Small intestine (tissue), 7 donors: ENCODE data around the gene RGS16. TPM values are rescaled to one million over a fixed set of nuclear protein-coding genes. Genes with fewer than 3 reads are reported as not detected.
A peak's percentile ranks its signal among the peaks of the same experiment; 100 is the strongest.

Source experiments
- DNase-seq, 2 donors: peaks; one replicate each; pipeline versions ENCODE4 v3.0.0 to v3.0.0-alpha.2; 2013
- FAIRE-seq: peaks from 2 replicates; lab custom pipeline; 2012; peaks lifted over from hg19 to GRCh38; lab: Jason Lieb, UNC
- H3K27ac ChIP-seq, 3 donors: one replicate each; pipeline ENCODE4 v1.5.1; 2013; ENCODE audit warnings: low read length in 2 of 3, mild to moderate bottlenecking in 2 of 3, control low read depth in 1 of 3, inconsistent platforms in 1 of 3, low read depth in 1 of 3, moderate library complexity in 1 of 3
- H3K27me3 ChIP-seq, 3 donors: one replicate each; pipeline ENCODE4 v1.6.1; 2013; ENCODE audit warnings: low read length in 3 of 3, inconsistent platforms in 1 of 3; ENCODE audit not compliant: control insufficient read depth in 3 of 3, insufficient read depth in 3 of 3
- H3K36me3 ChIP-seq, 3 donors: one replicate each; pipeline ENCODE4 v1.6.1; 2013; ENCODE audit warnings: low read length in 3 of 3, inconsistent platforms in 1 of 3, low read depth in 1 of 3, mild to moderate bottlenecking in 1 of 3, moderate library complexity in 1 of 3; ENCODE audit not compliant: control insufficient read depth in 3 of 3, insufficient read depth in 2 of 3
- H3K4me1 ChIP-seq, 3 donors: one replicate each; pipeline ENCODE4 v1.6.1; 2013; ENCODE audit warnings: low read length in 2 of 3, inconsistent platforms in 1 of 3, low read depth in 1 of 3, mild to moderate bottlenecking in 1 of 3, moderate library complexity in 1 of 3; ENCODE audit not compliant: control insufficient read depth in 3 of 3, insufficient read depth in 2 of 3
- H3K4me3 ChIP-seq, 3 donors: one replicate each; pipeline ENCODE4 v1.5.1; 2013; ENCODE audit warnings: low read length in 3 of 3, control low read depth in 1 of 3, inconsistent platforms in 1 of 3, low read depth in 1 of 3, mild to moderate bottlenecking in 1 of 3, moderate library complexity in 1 of 3
- H3K9me3 ChIP-seq, 2 donors: one replicate each; pipeline ENCODE4 v1.6.1; 2013; ENCODE audit warnings: low read depth in 1 of 2, low read length in 1 of 2; ENCODE audit not compliant: control insufficient read depth in 2 of 2, insufficient read depth in 1 of 2
- WGBS, 3 donors: extraction: QIAGEN DNeasy Blood & Tissue Kit; methylation state at CpG; one replicate each; pipeline ENCODE4 v1.1.7; 2013; 5-methylcytosine and 5-hydroxymethylcytosine counted together
- polyA plus RNA-seq, 4 donors: library from polyadenylated mRNA; stranded (reverse) in 3 of 4; unstranded in 1 of 4; fragments of 200-250 nt in 3 of 4; fragments of 120-200 nt in 1 of 4; gene quantifications; one replicate each; pipeline versions ENCODE4 v1.2.1 to v1.2.3, GENCODE V29; 2013
- donor health status: healthy with polysubstance abuse.
- donor health status: control.
- donor health status: control.
- donor health status: Bipolar disorder and iron deficiency.
- donor health status: healthy.

Gene RGS16
- polyA plus RNA-seq, 4 donors = 0.27 to 2.8 (median 0.88) TPM

DNA sequence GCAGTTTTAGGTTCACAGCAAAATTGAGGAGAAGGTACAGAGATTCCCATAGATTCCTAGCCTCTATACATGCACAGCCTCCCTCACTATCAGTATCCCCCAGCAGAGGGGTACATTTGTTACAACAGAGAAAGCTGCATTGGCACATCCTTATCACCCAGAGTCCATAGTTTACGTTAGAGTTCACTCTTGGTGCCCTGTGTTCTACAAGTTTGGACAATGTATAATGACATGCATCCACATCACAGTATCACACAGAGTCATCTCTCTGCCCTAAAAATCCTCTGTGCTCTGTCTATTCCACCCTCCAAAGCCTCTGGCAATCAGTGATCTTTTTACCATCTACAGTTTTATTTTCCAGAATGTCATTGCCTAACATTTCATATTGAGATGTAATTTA, 22.3 kb upstream of the RGS16 start:
- 31 to 62% (median 39%) methylated on average over 1 of the region's 1 CpG for WGBS, 3 donors
- peak; percentile 56 to 59 for DNase-seq
- no peaks in the 10 kb centered on the region for H3K9me3 ChIP-seq
- no peaks in the 10 kb centered on the region for H3K36me3 ChIP-seq
- H3K4me1 ChIP-seq = peaks cover 0 to 3% (median 3%) of the 10 kb centered on the region in 3 donors
- FAIRE-seq = no peak
- no peaks in the 10 kb centered on the region for H3K27me3 ChIP-seq
- H3K27ac ChIP-seq = no peak overlapping the region
- no peak overlapping the region for H3K4me3 ChIP-seq

DNA sequence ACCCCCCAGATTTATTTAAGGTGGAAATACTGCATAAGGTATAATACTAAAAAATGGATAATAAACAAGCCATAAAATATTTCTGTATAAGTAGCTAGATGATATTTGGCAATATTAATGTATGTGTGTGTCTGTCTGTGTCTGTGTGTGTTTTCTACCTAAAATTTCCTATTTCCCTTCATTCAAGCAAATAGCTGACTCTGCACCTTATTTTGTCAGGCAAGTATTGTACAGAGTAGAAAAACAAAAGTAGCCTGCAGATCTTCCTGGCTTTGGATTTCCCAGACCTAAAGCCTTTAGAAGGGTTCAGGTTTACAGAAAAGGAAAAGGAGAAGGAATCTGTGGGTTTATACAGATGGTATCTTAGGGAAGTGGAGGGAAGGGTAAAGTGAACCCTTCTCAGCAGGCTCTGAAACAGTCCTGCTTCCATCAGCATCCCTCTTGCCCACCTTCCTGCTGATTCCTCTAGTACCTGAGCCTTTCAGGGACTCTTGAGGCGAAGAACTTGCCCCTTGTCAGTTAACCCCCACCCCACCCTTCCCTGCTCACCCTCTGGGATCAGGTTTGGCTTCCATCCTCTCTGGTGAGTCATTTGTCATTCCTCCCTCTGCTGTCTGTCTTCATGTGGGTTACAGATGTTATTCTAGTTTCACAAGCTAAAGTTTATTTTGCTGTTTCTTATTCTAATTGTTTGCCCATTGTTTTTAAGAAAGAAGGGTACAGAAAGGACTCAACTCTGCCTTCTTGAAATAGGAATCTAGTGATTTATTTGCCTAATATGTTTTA, 21.7 kb upstream of the RGS16 start:
- FAIRE-seq (no peak), DNase-seq (no peak)
- Histone ChIP-seq H3K27me3 (no peaks in the 10 kb centered on the region), H3K9me3 (no peaks in the 10 kb centered on the region), H3K4me3 (no peak overlapping the region), H3K4me1 (peaks cover 0 to 3% (median 3%) of the 10 kb centered on the region in 3 donors), H3K36me3 (no peaks in the 10 kb centered on the region), H3K27ac (no peak overlapping the region)
- 58 to 79% (median 68%) methylated on average over 1 of the region's 1 CpG for WGBS, 3 donors

DNA sequence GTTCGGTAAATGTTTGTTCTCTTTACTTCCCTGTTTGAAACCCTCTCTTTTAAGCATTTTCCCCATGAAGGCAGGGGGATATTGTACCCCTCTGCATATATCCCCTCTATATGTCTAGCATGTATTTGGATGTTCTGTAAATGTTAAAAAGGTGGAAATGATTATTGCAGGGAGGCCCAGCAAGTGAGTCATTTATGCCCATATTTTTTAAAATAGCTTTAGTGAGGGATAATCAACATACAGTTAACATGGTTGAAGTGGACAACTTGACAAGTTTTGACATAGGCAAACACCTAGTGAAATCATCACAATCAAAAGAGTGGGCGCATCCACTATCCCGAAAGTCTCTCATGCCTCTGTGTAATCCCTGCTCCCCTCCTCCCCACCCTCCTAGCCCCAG, 20.8 kb upstream of the RGS16 start:
- FAIRE-seq = no peak
- Histone ChIP-seq H3K4me1 (peaks cover 0 to 3% (median 3%) of the 10 kb centered on the region in 3 donors), H3K36me3 (no peaks in the 10 kb centered on the region), H3K9me3 (no peaks in the 10 kb centered on the region), H3K27me3 (no peaks in the 10 kb centered on the region), H3K4me3 (no peak overlapping the region), H3K27ac (no peak overlapping the region)
- no peak for DNase-seq
- WGBS, 3 donors = 83 to 92% (median 87%) methylated on average over 3 of the region's 3 CpGs

DNA sequence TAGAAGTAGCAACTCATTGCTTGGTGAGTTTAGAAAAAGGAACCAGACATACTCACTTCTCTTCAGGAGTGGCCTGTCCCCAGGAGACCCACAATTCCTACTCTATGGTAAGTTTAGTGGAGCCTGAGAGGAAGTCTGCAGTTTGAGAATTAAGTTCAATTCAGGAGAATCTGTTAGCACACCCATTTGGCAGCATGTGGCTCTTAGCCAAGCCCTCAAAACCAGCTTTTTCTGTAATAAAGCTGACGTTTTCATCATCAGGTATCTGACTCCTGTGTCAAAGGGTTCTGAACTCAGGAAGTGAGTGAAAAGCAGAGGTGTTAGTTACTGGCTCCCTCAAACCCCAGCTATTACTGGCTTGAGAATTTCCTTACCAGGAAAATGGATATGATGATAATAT, 20.4 kb upstream of the RGS16 start:
- Histone ChIP-seq H3K36me3 (no peaks in the 10 kb centered on the region), H3K27me3 (no peaks in the 10 kb centered on the region), H3K4me1 (peaks cover 0 to 3% (median under 1%) of the 10 kb centered on the region in 3 donors), H3K4me3 (no peak overlapping the region), H3K27ac (no peak overlapping the region), H3K9me3 (no peaks in the 10 kb centered on the region)
- no peak for FAIRE-seq
- 32 to 38% (median 37%) methylated on average over 1 of the region's 1 CpG for WGBS, 3 donors
- no peak for DNase-seq

DNA sequence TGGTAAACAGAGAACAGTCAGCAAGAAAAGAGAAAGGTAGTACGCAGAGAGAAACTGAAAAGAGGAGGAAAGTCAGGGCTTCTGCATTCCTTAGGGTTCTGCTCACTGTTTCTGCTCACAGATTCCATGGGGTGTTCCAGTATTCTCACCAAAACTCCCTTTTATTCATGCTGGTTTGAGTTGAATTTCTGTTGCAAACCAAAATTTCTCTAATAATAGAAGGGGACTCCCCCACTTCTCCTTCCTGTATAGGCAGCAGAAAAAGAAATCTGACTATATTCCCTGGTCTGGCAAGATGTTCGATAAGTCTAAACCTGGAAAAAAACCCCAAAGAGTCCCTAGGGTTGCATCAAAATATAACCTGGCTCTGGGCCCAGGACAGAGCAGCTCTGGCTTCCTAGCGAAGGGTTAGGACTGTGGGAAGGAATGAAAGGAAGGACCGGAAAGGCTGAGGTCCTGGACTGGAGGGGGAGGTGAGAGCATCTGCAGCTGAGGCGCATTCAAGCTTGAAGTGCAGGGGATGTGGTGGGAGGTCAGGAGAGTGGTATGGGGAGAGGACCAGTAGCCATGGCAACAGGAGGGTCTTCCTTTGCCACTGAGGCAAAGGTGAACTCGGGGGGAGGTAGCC, 18.8 kb upstream of the RGS16 start:
- Histone ChIP-seq H3K27ac (no peak overlapping the region), H3K4me3 (no peak overlapping the region), H3K9me3 (no peaks in the 10 kb centered on the region), H3K27me3 (peaks cover 0 to 3% (median 0%) of the 10 kb centered on the region in 3 donors), H3K36me3 (no peaks in the 10 kb centered on the region), H3K4me1 (peaks cover 0 to 3% (median 0%) of the 10 kb centered on the region in 3 donors)
- WGBS, 3 donors = 66 to 87% (median 82%) methylated on average over 6 of the region's 6 CpGs
- no peak for FAIRE-seq
- DNase-seq = no peak

DNA sequence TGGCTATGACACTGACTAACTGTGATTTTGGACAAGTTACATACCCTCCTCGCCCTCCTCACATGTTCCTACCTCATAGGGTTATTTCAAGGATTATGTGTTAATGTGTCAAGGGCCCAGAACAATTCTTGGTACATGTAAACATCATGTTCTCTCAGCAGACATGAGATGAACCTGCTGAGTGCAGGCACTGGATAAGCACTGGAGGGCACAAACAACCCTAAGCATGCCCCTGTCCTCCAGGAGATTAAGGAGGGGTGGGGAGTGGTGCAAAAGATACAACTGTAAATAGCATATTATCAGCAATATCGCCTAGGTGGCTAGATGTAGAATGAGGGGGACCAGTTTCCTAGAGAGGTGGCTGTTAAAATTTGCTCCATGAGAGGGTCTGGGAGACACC, 17.7 kb upstream of the RGS16 start:
- Histone ChIP-seq H3K36me3 (no peaks in the 10 kb centered on the region), H3K9me3 (no peaks in the 10 kb centered on the region), H3K4me1 (peaks cover 0 to 3% (median 2%) of the 10 kb centered on the region in 3 donors), H3K27me3 (peaks cover 0 to 4% (median 0%) of the 10 kb centered on the region in 3 donors), H3K27ac (no peak overlapping the region), H3K4me3 (no peak overlapping the region)
- 82 to 90% (median 88%) methylated on average over 2 of the region's 2 CpGs for WGBS, 3 donors
- no peak for FAIRE-seq
- no peak for DNase-seq

DNA sequence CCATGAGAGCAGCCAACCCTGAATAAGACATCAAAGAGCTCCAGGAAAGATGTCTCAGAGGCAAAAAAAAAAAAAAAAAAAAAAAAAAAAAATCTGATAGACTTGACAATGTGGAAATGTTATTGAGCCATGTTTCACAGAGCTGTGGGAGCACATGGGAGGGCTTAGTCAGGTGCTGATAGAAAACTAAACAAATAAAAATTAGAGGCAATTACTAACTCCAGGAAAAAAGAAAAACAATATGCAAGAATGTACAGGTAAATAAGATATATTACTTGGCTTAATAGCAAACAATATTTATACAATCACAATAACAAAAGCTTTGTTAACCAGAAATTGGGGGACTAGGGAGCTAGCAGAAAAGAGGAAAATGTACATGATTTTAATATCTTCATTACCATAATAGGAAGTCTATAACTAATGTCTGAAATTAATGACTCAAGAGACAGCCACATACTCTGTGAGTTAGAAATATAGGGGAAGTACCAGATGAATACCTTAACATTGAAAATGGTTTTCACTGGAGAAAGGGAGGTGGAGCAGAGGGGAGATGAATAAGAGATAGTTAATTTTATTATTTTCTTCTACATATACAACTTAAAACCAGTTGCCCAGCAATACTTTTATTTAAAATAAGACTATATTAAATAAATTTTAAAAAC, 16.9 kb upstream of the RGS16 start:
- Histone ChIP-seq H3K4me3 (no peak overlapping the region), H3K9me3 (no peaks in the 10 kb centered on the region), H3K27me3 (peaks cover 0 to 10% (median 0%) of the 10 kb centered on the region in 3 donors), H3K36me3 (no peaks in the 10 kb centered on the region), H3K27ac (no peak overlapping the region), H3K4me1 (peaks cover 0 to 9% (median 0%) of the 10 kb centered on the region in 3 donors)
- DNase-seq (no peak), FAIRE-seq (no peak)

DNA sequence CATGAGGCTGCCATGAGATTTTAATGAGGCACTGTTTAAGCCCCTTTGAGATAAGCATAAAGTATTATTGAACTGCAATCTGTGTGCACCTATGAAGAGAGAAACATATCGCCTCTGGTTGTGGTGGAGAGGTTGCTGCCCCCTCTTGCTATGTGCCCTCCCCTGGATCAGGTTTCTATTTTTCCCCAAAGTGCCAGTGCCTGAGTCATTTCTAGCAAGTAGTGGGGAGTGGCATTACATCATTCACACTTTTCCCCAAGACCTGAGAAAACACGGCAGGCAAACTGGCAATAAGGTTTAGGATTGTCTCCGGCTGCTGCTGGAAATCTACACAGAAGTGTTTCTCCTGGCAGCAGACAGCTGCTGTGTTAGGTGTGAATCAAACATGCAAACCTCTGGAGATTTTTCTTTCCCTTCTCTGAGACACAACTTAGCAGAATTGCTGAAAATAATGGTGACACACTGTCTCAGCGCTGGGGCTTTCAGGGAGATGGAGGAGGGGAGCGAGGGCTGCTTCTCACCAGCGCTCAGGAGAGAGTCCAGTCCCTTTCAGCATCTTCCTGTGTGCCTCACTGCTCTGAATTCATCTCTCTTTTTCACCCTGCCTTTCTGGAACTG, 13.7 kb upstream of the RGS16 start:
- H3K4me1 ChIP-seq = peaks cover 2 to 11% (median 10%) of the 10 kb centered on the region in 3 donors
- no peaks in the 10 kb centered on the region for H3K9me3 ChIP-seq
- H3K36me3 ChIP-seq = no peaks in the 10 kb centered on the region
- no peak overlapping the region for H3K27ac ChIP-seq
- no peak overlapping the region for H3K4me3 ChIP-seq
- 36 to 59% (median 52%) methylated on average over 6 of the region's 6 CpGs for WGBS, 3 donors
- H3K27me3 ChIP-seq = peaks cover 0 to 41% (median 2%) of the 10 kb centered on the region in 3 donors
- FAIRE-seq = no peak
- DNase-seq = no peak
